HEK293 (cell line): ENCODE data around the gene KRTAP7-1.

Experiments used
- GLI2 ChIP-seq: fragments of 450-650 bp; formaldehyde crosslinking; IDR thresholded peaks from 2 replicates; pipeline ENCODE4; 2017; ENCODE audit warnings: missing biosample characterization, missing genetic modification characterization, low read depth, borderline replicate concordance
- GLIS1 ChIP-seq: fragments of 450-650 bp; formaldehyde crosslinking; IDR thresholded peaks from 2 replicates; pipeline ENCODE4 v1.5.1; 2016; ENCODE audit warnings: missing biosample characterization, missing genetic modification characterization
- HOXA7 ChIP-seq: sonication (generic); formaldehyde crosslinking; IDR thresholded peaks from 2 replicates; pipeline ENCODE4 v1.8.1; 2022; ENCODE audit warnings: missing genetic modification reagents, borderline replicate concordance
- ZNF121 ChIP-seq: fragments of 450-650 bp; formaldehyde crosslinking; IDR thresholded peaks from 2 replicates; pipeline ENCODE4 v1.5.1; 2016; ENCODE audit warnings: missing biosample characterization, missing genetic modification characterization
- ZNF266 ChIP-seq: fragments of 450-650 bp; formaldehyde crosslinking; IDR thresholded peaks from 2 replicates; pipeline ENCODE4 v1.5.1; 2016; ENCODE audit warnings: missing biosample characterization, missing genetic modification characterization, low read depth
- ZNF830 ChIP-seq: fragments of 450-650 bp; IDR thresholded peaks from 2 replicates; pipeline ENCODE4 v1.5.0; 2018; ENCODE audit warnings: missing biosample characterization, missing genetic modification characterization, low read depth, mild to moderate bottlenecking, moderate library complexity
- ZNF837 ChIP-seq: fragments of 450-650 bp; formaldehyde crosslinking; IDR thresholded peaks from 2 replicates; pipeline ENCODE4 v1.5.1; 2016; ENCODE audit warnings: missing biosample characterization, missing genetic modification characterization
- ZXDB ChIP-seq: fragments of 450-650 bp; formaldehyde crosslinking; IDR thresholded peaks from 2 replicates; pipeline ENCODE4 v1.5.1; 2016; ENCODE audit warnings: missing biosample characterization, missing genetic modification characterization
- TF ChIP-seq, protein P1 (sequence below): fragments of 450-650 bp; formaldehyde crosslinking; IDR thresholded peaks from 2 replicates; pipeline ENCODE4 v1.5.1; 2017; ENCODE audit warnings: missing biosample characterization, missing genetic modification characterization
- TF ChIP-seq, protein P2 (sequence below): fragments of 450-650 bp; formaldehyde crosslinking; IDR thresholded peaks from 2 replicates; pipeline ENCODE4 v1.5.1; 2016; ENCODE audit warnings: missing biosample characterization, missing genetic modification characterization

DNA sequence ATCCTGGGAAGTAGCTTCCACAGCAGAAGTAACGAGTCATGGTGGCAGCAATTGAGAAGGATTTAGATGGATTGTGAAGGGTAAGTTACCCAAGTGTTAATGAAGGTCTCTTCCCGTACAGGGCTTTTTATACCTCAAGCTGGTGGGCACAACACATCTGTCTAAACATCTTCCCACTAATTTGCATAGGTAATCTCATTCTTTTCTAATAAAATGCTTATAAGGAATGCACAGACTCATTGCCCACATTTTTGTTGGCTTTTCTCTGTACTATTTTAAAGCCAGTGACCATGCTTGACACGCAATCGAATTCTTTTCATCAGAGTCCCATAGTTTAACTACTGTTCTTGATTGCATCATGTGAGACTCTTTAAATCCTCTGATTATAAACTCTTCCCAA, at the start of gene KRTAP7-1:
- TF ChIP-seq ZNF121 (tag by site-specific recombination) = no peak
- no peak for TF ChIP-seq GLI2 (tag by site-specific recombination)
- no peak for TF ChIP-seq ZNF830
- TF ChIP-seq HOXA7 (CRISPR knock-in tag) = no peak
- no peak for TF ChIP-seq ZNF837 (tag by site-specific recombination)
- TF ChIP-seq ZXDB (tag by site-specific recombination) = no peak
- TF ChIP-seq ZNF266 (tag by site-specific recombination) = no peak
- TF ChIP-seq, protein P1, sequence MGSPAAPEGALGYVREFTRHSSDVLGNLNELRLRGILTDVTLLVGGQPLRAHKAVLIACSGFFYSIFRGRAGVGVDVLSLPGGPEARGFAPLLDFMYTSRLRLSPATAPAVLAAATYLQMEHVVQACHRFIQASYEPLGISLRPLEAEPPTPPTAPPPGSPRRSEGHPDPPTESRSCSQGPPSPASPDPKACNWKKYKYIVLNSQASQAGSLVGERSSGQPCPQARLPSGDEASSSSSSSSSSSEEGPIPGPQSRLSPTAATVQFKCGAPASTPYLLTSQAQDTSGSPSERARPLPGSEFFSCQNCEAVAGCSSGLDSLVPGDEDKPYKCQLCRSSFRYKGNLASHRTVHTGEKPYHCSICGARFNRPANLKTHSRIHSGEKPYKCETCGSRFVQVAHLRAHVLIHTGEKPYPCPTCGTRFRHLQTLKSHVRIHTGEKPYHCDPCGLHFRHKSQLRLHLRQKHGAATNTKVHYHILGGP = no peak
- no peak for TF ChIP-seq GLIS1 (tag by site-specific recombination)
- TF ChIP-seq, protein P2, sequence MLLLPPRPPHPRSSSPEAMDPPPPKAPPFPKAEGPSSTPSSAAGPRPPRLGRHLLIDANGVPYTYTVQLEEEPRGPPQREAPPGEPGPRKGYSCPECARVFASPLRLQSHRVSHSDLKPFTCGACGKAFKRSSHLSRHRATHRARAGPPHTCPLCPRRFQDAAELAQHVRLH (tag by site-specific recombination) = no peak
